NCI-H1436 treated with DMSO at 0.1 percent for 48 hours (cell line): ENCODE results near the gene CYFIP2.
"Not testable (repeated sequence)": the region's sequence is repeated elsewhere in the genome, so short reads cannot be mapped to it uniquely, and the experiment has no call there.

Experiments
- DNase-seq: peaks from one replicate; lab custom pipeline; 2025; lab: John Stamatoyannopoulos, UW

The CYFIP2 gene

DNA sequence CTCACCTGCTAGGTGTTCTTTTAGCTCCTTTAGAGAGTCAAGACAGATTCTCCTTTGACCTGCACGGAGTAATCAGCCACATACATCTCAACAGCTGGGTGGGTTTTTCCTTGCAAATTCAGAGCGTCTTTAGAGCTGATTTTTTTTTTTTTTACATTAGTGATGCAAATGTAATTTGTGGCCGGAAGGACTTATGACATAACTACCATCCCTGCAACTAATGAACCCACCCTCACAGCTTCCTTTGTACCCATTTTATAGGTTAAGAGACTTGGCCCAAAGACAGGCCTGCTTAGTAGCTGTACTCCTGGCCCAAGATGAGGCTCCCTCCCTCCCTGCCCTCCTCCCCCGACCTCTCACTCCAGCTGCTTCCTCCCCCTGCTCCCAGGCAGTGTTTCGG is 124.2 kb downstream of the CYFIP2 start:
- no peak for DNase-seq

DNA sequence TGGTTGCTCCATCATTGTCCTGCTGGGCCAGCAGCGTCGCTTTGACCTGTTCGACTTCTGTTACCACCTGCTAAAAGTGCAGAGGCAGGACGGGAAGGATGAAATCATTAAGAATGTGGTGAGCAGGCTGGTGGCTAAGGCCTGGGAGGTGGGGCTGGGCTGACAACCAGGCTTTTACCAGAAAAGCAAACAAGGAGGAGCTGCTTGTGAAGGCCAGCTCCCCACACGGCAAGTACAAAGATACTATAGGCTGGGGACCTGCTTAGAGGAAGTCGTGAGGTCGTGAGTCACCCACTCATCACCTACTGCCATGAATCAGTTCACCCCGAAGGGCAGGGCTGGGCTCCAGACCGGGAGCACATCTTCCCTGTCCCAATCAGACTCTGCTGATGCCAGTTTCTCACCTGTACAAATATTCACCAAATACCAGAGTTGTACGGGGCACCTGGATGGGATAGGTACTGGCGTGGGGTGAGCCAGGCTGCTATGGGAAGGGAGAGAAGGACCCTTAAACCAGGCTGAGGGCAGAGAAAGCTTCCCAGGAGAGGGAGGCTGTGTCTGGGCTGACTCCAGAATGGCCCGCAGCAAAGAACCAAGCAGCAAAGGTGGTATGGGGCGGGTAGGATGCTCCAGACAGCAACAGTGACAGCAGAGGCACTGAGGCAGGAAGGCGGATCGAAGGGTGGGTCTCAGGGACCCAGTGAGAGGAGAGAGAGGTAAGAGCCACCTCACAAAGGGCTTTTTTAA is 124.8 kb downstream of the CYFIP2 start:
- DNase-seq = no peak

- DNase-seq = no peak
Measured at GRCh38 chr5:157398305-157398704, 132.4 kb downstream of the CYFIP2 start.

GRCh38 chr5:157400741-157401495 is 135.0 kb downstream of the CYFIP2 start:
- DNase-seq = no peak

GRCh38 chr5:157415838-157416237 is 149.9 kb downstream of the CYFIP2 start:
- DNase-seq = no peak

DNA sequence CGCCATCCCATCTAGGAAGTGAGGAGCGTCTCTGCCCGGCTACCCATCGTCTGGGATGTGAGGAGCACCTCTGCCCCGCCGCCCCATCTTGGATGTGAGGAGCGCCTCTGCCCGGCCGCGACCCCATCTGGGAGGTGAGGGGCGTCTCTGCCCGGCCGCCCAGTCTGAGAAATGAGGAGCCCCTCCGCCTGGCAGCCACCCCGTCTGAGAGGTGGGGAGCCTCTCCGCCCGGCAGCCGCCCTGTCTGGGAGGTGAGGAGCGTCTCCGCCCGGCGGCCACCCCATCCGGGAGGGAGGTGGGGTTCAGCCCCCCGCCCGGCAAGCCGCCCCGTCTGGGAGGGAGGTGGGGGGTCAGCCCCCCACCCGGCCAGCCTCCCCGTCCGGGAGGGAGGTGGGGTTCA is 153.6 kb downstream of the CYFIP2 start:
- DNase-seq = not testable (repeated sequence)

- DNase-seq = not testable (repeated sequence)
Measured at GRCh38 chr5:157429920-157430319, 164.0 kb downstream of the CYFIP2 start.

GRCh38 chr5:157431544-157432200 is 165.7 kb downstream of the CYFIP2 start:
- DNase-seq = no peak

GRCh38 chr5:157434096-157434495 is 168.2 kb downstream of the CYFIP2 start:
- DNase-seq = no peak

DNA sequence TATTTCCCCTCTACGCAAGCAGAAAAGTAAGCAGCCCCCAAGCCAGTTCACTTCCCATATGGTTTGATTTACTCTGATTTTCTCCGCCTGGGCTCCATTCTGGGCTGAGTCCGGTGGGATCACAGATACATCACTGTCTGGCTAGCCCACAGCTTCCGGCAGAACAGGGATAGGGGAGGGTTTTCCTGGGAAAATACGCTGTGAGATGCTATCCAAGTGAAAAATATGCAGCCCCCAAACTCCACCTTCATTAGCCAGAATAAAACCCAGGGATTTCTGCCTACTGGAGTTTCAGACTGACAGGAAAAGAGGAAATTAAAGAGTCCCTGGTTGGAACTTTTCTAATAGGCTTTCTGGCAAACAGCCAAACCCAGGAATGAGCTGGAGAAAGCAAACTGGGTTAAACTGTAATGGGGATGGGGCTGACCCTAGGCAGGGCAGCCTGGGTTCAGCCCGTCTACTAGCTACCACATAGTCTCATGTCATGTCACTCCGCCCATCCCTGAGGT is 177.2 kb downstream of the CYFIP2 start:
- no peak for DNase-seq

GRCh38 chr5:157444224-157444623 is 178.3 kb downstream of the CYFIP2 start:
- DNase-seq = peak; percentile 2
